SH-SY5Y (cell line): ENCODE measurements around the gene PARP14.

ENCODE experiments used
- GATA2 ChIP-seq: IDR thresholded peaks from 2 replicates; pipeline ENCODE4 v1.6.1; 2011; ENCODE audit warnings: mild to moderate bottlenecking, low read depth, low read length
- GATA3 ChIP-seq: IDR thresholded peaks from 2 replicates; pipeline ENCODE4 v1.6.1; 2011; ENCODE audit warnings: low read depth, mild to moderate bottlenecking, low read length, moderate library complexity

DNA sequence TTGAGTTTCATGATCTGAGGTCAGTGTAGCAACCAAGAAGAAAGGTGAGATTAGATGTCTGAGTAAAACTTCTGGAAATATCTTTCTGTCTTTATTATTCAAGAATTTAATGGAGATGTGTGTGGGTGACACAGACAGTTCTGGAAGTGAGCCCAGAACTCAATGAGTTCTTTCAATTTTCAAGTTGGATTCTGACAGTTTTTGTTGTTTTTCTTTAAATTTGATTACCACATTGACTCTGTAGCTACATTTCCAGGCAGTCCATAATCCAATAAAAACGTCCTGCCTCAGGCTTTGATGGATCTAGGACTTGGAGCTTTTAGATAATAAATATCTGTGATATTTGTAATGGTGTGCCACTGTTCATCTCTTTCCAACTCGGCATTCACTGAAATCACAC lies 3.9 kb upstream of the PARP14 start:
- TF ChIP-seq GATA2 (no peak), GATA3 (no peak)
